CD4-positive, alpha-beta T cell treated with Interferon alpha-2 for 1 hour (primary cell): ENCODE data around the gene ZBED2.
"Not testable (repeated sequence)": the region's sequence is repeated elsewhere in the genome, so short reads cannot be mapped to it uniquely, and the experiment has no call there.

Experiments
- DNase-seq, 2 donors: peaks; one replicate each; pipeline ENCODE4 v3.0.0-alpha.2; 2020 to 2022

ZBED2 gene

DNA sequence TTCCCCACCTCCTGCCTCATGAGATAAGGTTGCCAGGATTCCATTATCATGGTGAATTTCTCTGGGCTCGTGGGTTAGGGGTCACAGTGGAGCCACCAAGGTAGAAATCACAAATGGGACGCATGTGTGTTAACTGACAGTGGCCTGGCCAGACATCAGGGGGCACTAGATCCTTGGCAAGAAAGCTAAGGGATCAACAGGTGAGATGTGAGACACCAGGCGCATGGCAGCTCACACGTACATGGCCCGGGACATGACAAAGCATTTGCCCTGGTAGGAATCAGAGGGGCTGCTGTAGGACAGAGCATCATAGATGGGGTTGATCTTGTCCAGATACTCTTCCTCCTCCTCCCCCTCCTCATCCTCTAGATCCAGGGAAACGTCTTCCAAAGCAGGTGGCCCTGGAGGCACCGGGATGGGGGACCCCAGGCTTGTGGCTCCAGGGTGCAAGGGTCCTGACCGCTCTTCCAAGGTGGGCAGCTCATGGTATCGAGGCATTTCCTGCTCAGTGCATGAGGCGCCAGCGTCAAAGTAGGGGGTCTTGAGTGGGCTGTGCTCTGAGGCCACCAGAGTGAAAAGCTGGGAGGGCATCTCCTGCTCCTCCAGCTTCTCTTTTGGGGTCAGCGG lies 24.6 kb downstream of the ZBED2 start:
- no peak for DNase-seq

DNA sequence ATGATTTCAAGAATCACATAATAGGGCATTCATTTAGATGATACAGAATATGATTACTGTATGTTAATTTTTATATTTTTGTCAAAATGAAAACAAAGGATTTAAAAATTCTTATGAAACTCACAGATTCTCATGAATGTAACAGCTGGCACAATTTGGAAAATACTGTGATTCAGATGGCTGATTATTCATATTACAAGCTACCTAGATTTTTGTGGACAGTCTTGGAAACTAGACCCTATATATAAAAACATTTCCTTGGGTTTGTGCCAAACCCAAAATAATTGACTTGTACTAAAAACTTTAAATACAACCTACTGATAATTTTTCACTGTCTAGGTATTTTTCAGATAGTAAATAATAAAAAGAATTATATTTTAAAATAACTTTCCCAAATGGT lies 26.2 kb downstream of the ZBED2 start:
- DNase-seq, result no peak

DNA sequence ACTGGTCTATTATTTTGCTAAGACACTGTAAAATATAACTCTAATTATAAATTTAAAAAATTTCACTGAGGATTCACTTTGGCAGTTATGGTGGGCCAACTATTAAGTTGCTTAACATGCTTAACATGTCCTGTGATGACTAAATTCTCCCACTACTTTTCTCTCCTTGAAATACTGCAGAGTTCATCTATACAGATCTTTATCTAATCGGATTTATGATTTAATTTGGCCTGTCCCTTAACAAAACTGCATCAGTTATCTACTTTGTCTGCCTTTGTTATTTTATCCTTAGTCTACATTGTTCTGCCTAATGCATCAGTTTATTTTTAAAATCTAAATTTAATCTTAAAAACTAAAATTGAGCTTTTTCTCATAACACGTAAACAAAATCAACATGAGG lies 26.8 kb downstream of the ZBED2 start:
- DNase-seq, result no peak

DNA sequence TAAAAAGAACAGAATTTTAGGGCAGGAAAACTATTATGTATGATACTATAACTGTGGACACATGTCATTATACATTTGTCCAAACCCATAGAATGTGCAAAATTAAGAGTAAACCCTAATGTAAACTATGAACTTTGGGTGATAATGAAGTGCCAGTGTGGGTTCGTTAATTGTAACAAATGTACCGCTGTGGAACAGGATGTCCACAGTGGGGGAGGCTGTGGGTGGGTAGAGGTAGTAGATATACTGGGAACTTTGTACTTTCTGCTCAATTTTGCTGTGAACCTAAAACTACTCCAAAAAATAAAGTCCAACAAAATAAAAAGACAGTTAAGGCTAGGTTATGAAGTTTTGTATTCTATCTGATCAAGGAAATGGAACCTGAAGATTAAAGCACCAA lies 28.3 kb downstream of the ZBED2 start:
- no peak for DNase-seq

DNA sequence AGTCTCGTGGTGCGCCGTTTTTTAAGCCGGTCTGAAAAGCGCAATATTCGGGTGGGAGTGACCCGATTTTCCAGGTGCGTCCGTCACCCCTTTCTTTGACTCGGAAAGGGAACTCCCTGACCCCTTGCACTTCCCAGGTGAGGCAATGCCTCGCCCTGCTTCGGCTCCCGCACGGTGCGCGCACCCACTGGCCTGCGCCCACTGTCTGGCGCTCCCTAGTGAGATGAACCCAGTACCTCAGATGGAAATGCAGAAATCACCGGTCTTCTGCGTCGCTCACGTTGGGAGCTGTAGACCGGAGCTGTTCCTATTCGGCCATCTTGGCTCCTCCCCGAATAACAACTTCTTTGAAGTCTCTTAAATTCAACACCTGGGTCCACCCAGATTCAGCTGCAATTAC lies 33.2 kb downstream of the ZBED2 start:
- not testable (repeated sequence) for DNase-seq

DNA sequence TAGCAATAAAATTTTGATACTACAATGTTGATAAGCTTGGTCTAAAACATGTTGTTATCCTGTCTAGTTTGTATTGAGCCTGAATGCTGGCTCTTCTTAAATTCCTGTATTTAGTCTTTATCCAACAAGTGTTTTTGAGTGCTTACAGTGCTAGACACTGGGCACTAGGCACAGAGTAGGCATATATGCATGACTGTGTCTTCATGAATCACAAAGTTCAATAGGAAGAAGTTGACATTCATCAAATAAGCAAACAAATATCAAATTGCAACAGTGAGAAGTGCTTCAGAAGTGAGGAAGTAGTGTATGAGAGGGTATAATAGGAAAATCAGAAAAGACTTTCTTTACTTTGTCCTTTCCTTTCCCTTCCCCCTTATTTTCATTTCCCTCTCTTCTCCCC lies 46.4 kb downstream of the ZBED2 start:
- DNase-seq, result no peak

DNA sequence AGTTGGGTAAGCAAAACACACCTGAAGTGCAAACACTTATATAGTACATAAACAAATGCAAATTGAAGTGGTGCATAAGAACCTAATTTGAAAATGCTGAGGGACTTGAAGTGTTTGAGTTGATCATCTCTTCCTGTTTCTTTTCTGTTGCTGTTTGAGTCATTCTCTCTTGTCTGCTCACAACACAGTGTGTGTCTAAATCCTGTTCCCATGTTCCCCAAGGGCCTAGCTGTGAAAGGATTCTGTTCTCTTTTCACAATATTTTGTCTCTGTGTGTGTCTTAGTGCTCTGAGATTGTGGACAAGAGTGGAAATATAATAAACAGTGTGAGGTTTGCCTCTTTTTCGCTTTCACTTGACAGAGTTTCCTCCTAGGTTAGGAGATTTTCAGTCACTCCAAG lies 47.1 kb downstream of the ZBED2 start:
- peak in 1 of 2 donors; percentile 32 for DNase-seq

DNA sequence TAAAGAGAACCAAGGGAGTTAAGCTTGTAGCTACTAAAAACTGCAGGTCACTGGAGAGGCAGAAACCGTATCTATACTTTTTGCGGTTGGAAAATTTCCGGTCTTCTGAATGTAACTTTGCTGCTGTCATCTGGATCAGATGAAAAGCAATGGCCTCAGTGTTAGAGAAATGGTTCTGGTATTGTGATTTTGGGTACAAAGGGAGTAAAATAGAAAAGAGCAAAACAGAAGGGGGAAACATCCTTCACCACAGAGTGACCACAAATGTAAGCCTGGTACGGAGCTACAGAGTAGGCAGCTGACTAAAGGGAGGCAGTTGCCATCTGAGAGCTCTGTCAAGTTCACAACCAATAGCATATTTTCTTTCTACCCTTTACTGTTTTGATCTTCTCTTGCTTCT lies 47.5 kb downstream of the ZBED2 start:
- DNase-seq, result peak; percentile 43 to 68

DNA sequence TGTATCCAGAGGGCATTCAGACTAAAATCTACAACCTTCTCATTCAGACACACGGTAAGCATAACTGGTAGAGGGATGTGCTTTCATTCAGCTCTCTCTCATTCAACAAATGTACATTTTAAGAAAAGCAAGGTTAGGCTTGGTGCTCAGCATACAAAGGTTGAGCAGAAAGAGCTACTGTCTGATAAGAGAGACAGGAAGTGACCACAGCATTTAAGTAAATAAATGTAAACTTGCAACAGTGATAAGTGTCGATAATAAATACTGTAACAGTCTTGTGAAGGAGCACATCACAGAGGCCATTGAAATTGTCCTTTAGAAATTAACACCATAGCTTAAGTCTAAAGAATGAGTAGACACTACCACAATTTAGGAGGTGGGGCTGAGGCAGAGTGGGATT lies 49.8 kb downstream of the ZBED2 start:
- DNase-seq, result no peak
